Panc1 (cell line): Measurements from ENCODE around the gene ZKSCAN4. TPM values are rescaled to one million over a fixed set of nuclear protein-coding genes. Genes with fewer than 3 reads are reported as not detected.

Source experiments
- ATAC-seq: fragments of 200-7000 bp; cut with Tn5 transposase; 2 replicates; pipeline ENCODE4 v1.9.1; 2020; ENCODE audit warnings: mild to moderate bottlenecking, moderate library complexity
- Bru-seq: library from RNA; stranded (reverse); fragments of 400-500 nt; gene quantifications from one replicate; lab custom pipeline; 2021; lab: Mats Ljungman, UMichigan
- BruChase-seq, 2 experiments: library from RNA; stranded (reverse); fragments of 400-500 nt; gene quantifications; one replicate each; lab custom pipeline; 2021; lab: Mats Ljungman, UMichigan
- BruUV-seq: library from RNA; stranded (reverse); fragments of 400-500 nt; replicated peaks from 2 replicates; lab custom pipeline; 2021; lab: Mats Ljungman, UMichigan
- CTCF ChIA-PET: fragments of 300-600 bp; sonication (Branson Sonifier 250); formaldehyde crosslinking; loops from one replicate; lab custom pipeline; 2022; ENCODE audit warnings: antibody characterized with exemption; lab: Charles Lee
- POLR2A ChIA-PET: fragments of 300-600 bp; sonication (Branson Sonifier 250); formaldehyde crosslinking; loops from one replicate; lab custom pipeline; 2022; ENCODE audit warnings: antibody characterized with exemption; lab: Charles Lee
- DNase-seq: peaks from one replicate; pipeline ENCODE4 v3.0.0-alpha.2; 2010; ENCODE audit warnings: low read depth, low spot score
- H3K27ac ChIP-seq: 2 replicates; pipeline ENCODE4 v1.5.1; 2011; ENCODE audit warnings: mild to moderate bottlenecking, low read length, inconsistent platforms
- H3K27me3 ChIP-seq: fragments of 200-500 bp; sonication (Bioruptor generic); 2 replicates; pipeline ENCODE4 v1.6.0; 2014; ENCODE audit warnings: low read length, inconsistent platforms; ENCODE audit not compliant: control insufficient read depth, insufficient read depth
- H3K36me3 ChIP-seq: fragments of 200-500 bp; sonication (Bioruptor generic); 2 replicates; pipeline ENCODE4 v1.5.1; 2014; ENCODE audit warnings: inconsistent platforms, mild to moderate bottlenecking, low read length, moderate library complexity; ENCODE audit not compliant: control insufficient read depth, insufficient read depth
- H3K4me1 ChIP-seq: 2 replicates; pipeline ENCODE4 v1.5.1; 2011; ENCODE audit warnings: inconsistent platforms, mild to moderate bottlenecking, low read length, moderate library complexity; ENCODE audit not compliant: control insufficient read depth, insufficient read depth
- H3K4me3 ChIP-seq, 2 experiments: 2 replicates each; pipeline ENCODE4 v1.5.1; 2011 to 2012; ENCODE audit warnings: low read depth in 2 of 2, low read length in 2 of 2, mild to moderate bottlenecking in 2 of 2, inconsistent platforms in 1 of 2, moderate library complexity in 1 of 2
- H3K9me3 ChIP-seq: fragments of 200-500 bp; sonication (Bioruptor generic); 2 replicates; pipeline ENCODE4 v1.5.1; 2014; ENCODE audit warnings: low read depth, mild to moderate bottlenecking, inconsistent platforms, low read length, moderate library complexity; ENCODE audit not compliant: control insufficient read depth, insufficient read depth
- CTCF ChIP-seq: fragments of 450-650 bp; IDR thresholded peaks from 2 replicates; pipeline ENCODE4 v1.5.1; 2017; ENCODE audit warnings: mild to moderate bottlenecking
- POLR2AphosphoS5 ChIP-seq: IDR thresholded peaks from 2 replicates; pipeline ENCODE4 v1.6.1; 2012; ENCODE audit warnings: mild to moderate bottlenecking, low read depth, low read length, moderate library complexity
- SIN3A ChIP-seq: IDR thresholded peaks from 2 replicates; pipeline ENCODE4 v1.6.1; 2012; ENCODE audit warnings: low read depth, mild to moderate bottlenecking, low read length, moderate library complexity, borderline replicate concordance; ENCODE audit not compliant: insufficient read depth
- TCF7L2 ChIP-seq: IDR thresholded peaks from 2 replicates; pipeline ENCODE4 v1.6.1; 2011; ENCODE audit warnings: mild to moderate bottlenecking, low read depth, low read length, inconsistent platforms
- in situ Hi-C: cut with HindIII; loops from 2 replicates; pipeline ENCODE4 v1.10.0; 2016; ENCODE audit warnings: low sequenced_read_pairs, low pct_unique_long_range_greater_than_20kb
- intact Hi-C: fragments of 100-400 bp; cut with micrococcal nuclease; formaldehyde crosslinking; loops from one replicate; pipeline ENCODE4 v1.10.0; 2022; ENCODE audit not compliant: unreplicated experiment
- long read RNA-seq: library from polyadenylated mRNA; unstranded; transcript quantifications from one replicate; pipeline ENCODE4 v2.0.0, GENCODE V29; 2021; ENCODE audit not compliant: unreplicated experiment
- polyA plus RNA-seq: library from polyadenylated mRNA; unstranded; fragments of >200 nt; gene quantifications from one replicate; pipeline ENCODE4 v1.2.1, GENCODE V29; 2012; ENCODE audit warnings: missing spikeins; ENCODE audit not compliant: insufficient read length
- total RNA-seq: library from RNA; stranded (reverse); gene quantifications from one replicate; pipeline ENCODE4 v1.2.1, GENCODE V29; 2021; ENCODE audit not compliant: unreplicated experiment
- TF ChIP-seq, protein P1 (sequence below), 2 experiments: IDR thresholded peaks; 2 replicates each; pipeline ENCODE4 v1.6.1; 2011 to 2012; ENCODE audit warnings: low read depth in 2 of 2, control low read depth in 1 of 2, low read length in 1 of 2, mild to moderate bottlenecking in 1 of 2, moderate library complexity in 1 of 2; ENCODE audit not compliant: insufficient read depth in 1 of 2

Gene ZKSCAN4
- 4.4 TPM for total RNA-seq
- 2.6 TPM for polyA plus RNA-seq
- percentile 56 among the genes with signal in this experiment for Bru-seq, nascent RNA
- percentile 59 among the genes with signal in this experiment for BruChase-seq, experiment 1, labeled RNA remaining after a 2-hour chase
- percentile 48 among the genes with signal in this experiment for BruChase-seq, experiment 2, labeled RNA remaining after a 6-hour chase
- long read RNA-seq, partial matches to known transcripts: 0 of 7 reads
- long read RNA-seq, other reads (novel, unspliced or antisense): 4 of 7 reads

DNA sequence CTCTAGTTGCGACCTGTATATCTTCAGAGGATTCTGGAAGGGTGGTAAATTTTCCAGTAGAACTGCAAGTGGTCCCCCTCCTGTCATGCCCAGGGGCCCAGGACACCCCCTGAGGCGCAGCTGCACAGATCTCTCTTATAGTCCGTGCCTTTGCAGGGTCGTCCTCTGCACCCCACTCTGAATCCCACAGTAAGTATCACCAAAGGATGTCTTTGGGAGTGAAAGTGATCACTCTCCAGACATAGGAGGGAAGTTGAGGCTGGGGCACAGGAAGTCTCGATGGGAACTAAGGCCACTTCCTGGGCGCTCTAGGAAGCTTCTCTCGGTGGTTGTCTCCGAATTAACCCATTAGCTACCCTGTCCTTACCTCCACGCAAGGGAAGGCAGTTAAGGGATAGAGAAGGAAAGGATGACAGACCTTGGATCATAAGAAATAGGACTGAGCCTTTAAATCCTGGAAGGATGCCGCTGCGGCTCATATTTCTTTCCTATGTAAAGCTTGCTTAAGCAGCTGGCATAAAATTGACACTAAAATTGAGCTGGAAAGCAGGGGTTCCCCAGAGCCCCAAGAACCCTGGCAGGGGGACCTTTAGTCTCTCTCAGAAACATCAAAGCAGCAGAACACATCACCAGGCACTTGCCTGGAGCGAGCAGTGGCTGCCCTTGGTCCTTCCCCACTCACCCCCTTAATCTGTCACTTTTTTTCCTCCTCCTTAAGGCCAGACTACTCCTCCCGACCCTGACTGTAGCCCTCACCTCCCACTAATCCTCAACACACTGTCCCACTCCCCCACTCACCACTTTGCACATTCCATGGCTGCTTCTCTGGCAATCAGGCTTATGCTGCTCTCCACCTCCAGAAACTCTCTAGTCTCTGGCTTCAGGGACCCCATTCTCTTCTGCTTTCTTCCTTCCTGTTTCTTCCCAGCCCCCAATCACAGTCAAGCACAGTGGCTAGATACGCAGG, at the start of gene ZKSCAN4:
ZKSCAN4 (minus strand) TSS at position 261 of the 967 bp plus-strand sequence. CDS start 289 bp downstream, outside the sequence.
- intact Hi-C loops (no loop called here), in situ Hi-C loops (no loop called here)
- H3K36me3 ChIP-seq: peaks cover 4% of the 10 kb centered on the region; the same call in 1 of the 2 replicates
- no peak for TF ChIP-seq TCF7L2
- TF ChIP-seq SIN3A: no peak
- TF ChIP-seq POLR2AphosphoS5: peak; percentile 62; the same call in 1 of the 2 replicates
- no peak for TF ChIP-seq CTCF
- ChIA-PET POLR2A (interaction anchor here (0.5 to 0.6 kb wide), 2 partner anchors 15 to 44 kb away, joined by 4 to 5 read pairs; partner anchors contain the start of gene ZSCAN26), CTCF (no interaction called here)
- no peaks in the 10 kb centered on the region for H3K27me3 ChIP-seq
- peak within 1 kb of the TSS; percentile 93 for H3K27ac ChIP-seq
- H3K9me3 ChIP-seq: no peaks in the 10 kb centered on the region
- peak; percentile 81 for DNase-seq
- ATAC-seq: peak; percentile 97
- H3K4me1 ChIP-seq: peaks cover 11% of the 10 kb centered on the region
- no TSS peak for BruUV-seq
- peak within 1 kb of the TSS; percentile 90 to 97 for H3K4me3 ChIP-seq

DNA sequence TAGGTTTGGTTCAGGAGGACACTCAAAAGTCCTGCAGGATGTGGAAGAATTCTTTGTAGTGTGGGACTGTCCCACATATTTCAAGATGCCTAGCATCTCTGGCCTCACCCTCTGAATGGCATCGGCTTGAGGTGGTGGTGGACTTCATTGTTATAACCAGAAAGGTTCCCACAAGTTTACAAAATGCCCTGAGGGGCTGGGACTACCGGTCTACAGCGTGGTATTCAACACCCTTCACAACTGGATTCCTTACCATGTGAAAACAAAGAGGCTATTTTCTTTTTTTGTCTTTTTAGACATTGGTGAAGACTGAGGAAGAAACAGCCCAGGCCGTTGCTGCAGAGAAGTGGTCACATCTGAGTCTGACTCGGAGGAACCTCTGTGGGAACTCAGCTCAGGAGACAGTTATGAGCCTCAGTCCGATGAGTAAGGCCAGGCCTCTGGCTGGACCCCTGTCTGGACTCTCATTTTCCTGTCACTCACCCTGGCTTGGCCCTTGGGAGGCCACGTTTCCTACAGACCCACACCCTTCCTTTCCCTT, 44.5 kb upstream of the ZKSCAN4 start:
- no peak overlapping the region for H3K27ac ChIP-seq
- POLR2A ChIA-PET: no interaction called here
- H3K36me3 ChIP-seq: no peaks in the 10 kb centered on the region
- no peaks in the 10 kb centered on the region for H3K27me3 ChIP-seq
- no peak overlapping the region for H3K4me3 ChIP-seq
- no peaks in the 10 kb centered on the region for H3K9me3 ChIP-seq
- in situ Hi-C loops: no loop called here
- no peak for TF ChIP-seq SIN3A
- TF ChIP-seq, protein P1, sequence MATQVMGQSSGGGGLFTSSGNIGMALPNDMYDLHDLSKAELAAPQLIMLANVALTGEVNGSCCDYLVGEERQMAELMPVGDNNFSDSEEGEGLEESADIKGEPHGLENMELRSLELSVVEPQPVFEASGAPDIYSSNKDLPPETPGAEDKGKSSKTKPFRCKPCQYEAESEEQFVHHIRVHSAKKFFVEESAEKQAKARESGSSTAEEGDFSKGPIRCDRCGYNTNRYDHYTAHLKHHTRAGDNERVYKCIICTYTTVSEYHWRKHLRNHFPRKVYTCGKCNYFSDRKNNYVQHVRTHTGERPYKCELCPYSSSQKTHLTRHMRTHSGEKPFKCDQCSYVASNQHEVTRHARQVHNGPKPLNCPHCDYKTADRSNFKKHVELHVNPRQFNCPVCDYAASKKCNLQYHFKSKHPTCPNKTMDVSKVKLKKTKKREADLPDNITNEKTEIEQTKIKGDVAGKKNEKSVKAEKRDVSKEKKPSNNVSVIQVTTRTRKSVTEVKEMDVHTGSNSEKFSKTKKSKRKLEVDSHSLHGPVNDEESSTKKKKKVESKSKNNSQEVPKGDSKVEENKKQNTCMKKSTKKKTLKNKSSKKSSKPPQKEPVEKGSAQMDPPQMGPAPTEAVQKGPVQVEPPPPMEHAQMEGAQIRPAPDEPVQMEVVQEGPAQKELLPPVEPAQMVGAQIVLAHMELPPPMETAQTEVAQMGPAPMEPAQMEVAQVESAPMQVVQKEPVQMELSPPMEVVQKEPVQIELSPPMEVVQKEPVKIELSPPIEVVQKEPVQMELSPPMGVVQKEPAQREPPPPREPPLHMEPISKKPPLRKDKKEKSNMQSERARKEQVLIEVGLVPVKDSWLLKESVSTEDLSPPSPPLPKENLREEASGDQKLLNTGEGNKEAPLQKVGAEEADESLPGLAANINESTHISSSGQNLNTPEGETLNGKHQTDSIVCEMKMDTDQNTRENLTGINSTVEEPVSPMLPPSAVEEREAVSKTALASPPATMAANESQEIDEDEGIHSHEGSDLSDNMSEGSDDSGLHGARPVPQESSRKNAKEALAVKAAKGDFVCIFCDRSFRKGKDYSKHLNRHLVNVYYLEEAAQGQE (IDR thresholded peaks at IDR 0.05; ENCODE audit: insufficient read depth in 1 of 2, low read depth in 2 of 2, low read length in 1 of 2): no peak
- TF ChIP-seq TCF7L2: no peak
- no peak for TF ChIP-seq POLR2AphosphoS5
- no peak for TF ChIP-seq CTCF
- BruUV-seq: no TSS peak
- CTCF ChIA-PET: no interaction called here
- ATAC-seq (no peak), DNase-seq (no peak)
- H3K4me1 ChIP-seq: no peaks in the 10 kb centered on the region
- intact Hi-C loops: no loop called here
